Measurements from ENCODE around the gene C11orf91.

- no peak for TF ChIP-seq CTCF (IDR thresholded peaks at IDR 0.05; ENCODE audit: low read depth, low read length)
- TF ChIP-seq EZH2phosphoT487 (IDR thresholded peaks at IDR 0.05; ENCODE audit: low read depth), result no peak
These were observed 36.8 kb upstream of the C11orf91 start for GRCh38 chr11:33737362-33737821.
